Lower leg skin (tissue), 4 donors: ENCODE measurements around the gene LHFPL3. TPM values are rescaled to one million over a fixed set of nuclear protein-coding genes. Genes with fewer than 3 reads are reported as not detected.
"Not testable (repeated sequence)": the region's sequence is repeated elsewhere in the genome, so short reads cannot be mapped to it uniquely, and the experiment has no call there.

ENCODE experiments used
- DNase-seq, 2 donors: peaks; one replicate each; pipeline ENCODE4 v3.0.0-alpha.2; 2019; ENCODE audit warnings: low spot score in 2 of 2
- H3K4me3 ChIP-seq: fragments of 200-600 bp; sonication (generic); 2 replicates; pipeline ENCODE4 v1.5.1; 2017; ENCODE audit warnings: mild to moderate bottlenecking, low read depth; ENCODE audit not compliant: poor library complexity, severe bottlenecking
- POLR2A ChIP-seq, 2 donors: fragments of 450-650 bp; IDR thresholded peaks; one replicate each; pipeline ENCODE4 v1.6.1; 2016 to 2017; ENCODE audit warnings: antibody characterized with exemption in 2 of 2, mild to moderate bottlenecking in 1 of 2, moderate library complexity in 1 of 2
- WGBS, 2 donors: methylation state at CpG; one replicate each; pipeline ENCODE4 v1.1.5; 2018; 5-methylcytosine and 5-hydroxymethylcytosine counted together
- intact Hi-C: fragments of 100-400 bp; cut with DNase I; formaldehyde crosslinking; loops from one replicate; pipeline ENCODE4 v1.15.0; 2023; ENCODE audit warnings: low total_unique reads
- total RNA-seq, 4 donors: library from RNA; depleted of rRNA; stranded (reverse); fragments of >200 nt; gene quantifications; one replicate each; pipeline ENCODE4 v1.1.0, GENCODE V29; 2016
- TF ChIP-seq, protein P1 (sequence below), 3 donors: fragments of 450-650 bp; IDR thresholded peaks; one replicate each; pipeline ENCODE4 v1.5.1; 2016; ENCODE audit warnings: antibody characterized with exemption in 3 of 3, mild to moderate bottlenecking in 3 of 3, moderate library complexity in 2 of 3

The LHFPL3 gene
- total RNA-seq, 4 donors from 2014 or later, result 0.16 to 2.4 TPM; not detected in 2

DNA sequence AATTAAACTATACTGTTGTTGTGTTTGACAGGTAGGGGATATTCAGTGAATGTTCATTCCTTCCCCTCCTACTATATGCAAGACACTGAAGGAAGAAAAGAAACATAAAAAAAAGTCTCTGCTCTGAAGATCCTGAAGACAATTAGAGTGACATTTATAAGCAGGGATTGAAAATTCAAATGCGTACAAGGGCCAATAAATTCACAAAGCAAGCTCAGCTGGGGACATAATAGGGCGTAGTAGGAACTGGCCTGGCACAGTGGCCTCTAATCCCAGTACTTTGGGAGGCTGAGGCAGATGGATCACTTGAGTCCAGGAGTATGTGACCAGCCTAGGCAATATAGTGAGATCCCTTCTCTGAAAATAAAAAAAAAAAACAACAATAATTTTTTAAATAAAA, 580.7 kb downstream of the LHFPL3 start:
- intact Hi-C loops, result no loop called here

DNA sequence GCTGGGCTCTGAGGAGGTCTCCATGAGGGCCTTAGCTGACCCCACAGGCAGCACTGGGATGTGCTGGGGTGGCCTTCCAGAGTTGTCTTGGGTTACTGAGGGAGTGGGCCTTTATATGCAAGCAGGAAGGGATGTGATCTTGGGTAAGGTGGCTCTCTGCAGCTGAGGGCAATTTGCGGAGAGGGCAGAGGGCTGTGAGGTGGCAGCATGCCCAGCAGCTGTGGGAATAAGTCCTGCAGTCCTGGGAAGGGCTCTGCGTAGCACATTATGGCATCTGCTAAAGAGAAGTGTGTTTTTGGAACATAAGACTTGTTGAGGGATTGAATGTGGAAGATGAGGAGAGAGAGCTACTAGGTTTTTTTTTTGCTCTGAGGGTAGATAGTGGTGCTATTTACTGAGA, 586.0 kb downstream of the LHFPL3 start:
- no peak overlapping the region for H3K4me3 ChIP-seq
- peak in 1 of 2 donors; percentile 48 for DNase-seq
- 78 to 92% methylated on average over 2 of the region's 2 CpGs for WGBS, 2 donors
- intact Hi-C loops, result no loop called here
- TF ChIP-seq POLR2A (IDR thresholded peaks at IDR 0.05), result no peak
- TF ChIP-seq, protein P1, sequence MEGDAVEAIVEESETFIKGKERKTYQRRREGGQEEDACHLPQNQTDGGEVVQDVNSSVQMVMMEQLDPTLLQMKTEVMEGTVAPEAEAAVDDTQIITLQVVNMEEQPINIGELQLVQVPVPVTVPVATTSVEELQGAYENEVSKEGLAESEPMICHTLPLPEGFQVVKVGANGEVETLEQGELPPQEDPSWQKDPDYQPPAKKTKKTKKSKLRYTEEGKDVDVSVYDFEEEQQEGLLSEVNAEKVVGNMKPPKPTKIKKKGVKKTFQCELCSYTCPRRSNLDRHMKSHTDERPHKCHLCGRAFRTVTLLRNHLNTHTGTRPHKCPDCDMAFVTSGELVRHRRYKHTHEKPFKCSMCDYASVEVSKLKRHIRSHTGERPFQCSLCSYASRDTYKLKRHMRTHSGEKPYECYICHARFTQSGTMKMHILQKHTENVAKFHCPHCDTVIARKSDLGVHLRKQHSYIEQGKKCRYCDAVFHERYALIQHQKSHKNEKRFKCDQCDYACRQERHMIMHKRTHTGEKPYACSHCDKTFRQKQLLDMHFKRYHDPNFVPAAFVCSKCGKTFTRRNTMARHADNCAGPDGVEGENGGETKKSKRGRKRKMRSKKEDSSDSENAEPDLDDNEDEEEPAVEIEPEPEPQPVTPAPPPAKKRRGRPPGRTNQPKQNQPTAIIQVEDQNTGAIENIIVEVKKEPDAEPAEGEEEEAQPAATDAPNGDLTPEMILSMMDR (IDR thresholded peaks at IDR 0.05), result no peak

More for the DNA sequence above, 580.7 kb downstream of the LHFPL3 start:
- TF ChIP-seq, protein P1 (IDR thresholded peaks at IDR 0.05), result no peak
- TF ChIP-seq POLR2A (IDR thresholded peaks at IDR 0.05), result no peak
- H3K4me3 ChIP-seq, result no peak overlapping the region
- peak in 1 of 2 donors; percentile 7 for DNase-seq
- 91 to 96% methylated on average over 2 of the region's 2 CpGs for WGBS, 2 donors

DNA sequence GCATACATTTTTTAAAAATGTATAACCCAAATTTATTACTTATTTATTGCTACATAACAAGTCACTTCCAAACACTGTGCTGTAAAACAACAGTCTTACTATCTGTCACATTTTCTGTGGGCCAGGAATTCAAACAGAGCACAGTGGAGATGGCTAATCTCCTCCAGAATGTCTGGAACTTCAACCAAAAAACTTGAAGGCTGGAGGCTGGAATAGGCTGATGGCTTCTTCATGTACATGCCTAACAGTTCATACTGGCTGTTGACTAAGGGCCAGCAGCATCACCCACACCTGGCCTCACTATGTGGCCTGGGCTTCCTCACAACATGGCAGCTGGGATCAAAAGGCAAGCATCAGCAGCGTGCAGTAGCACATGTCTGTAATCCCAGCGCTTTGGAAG, 593.2 kb downstream of the LHFPL3 start:
- 96 to 100% methylated on average over 2 of the region's 2 CpGs for WGBS, 2 donors
- intact Hi-C loops, result no loop called here
- no peak overlapping the region for H3K4me3 ChIP-seq
- peak in 1 of 2 donors; percentile 78 for DNase-seq
- TF ChIP-seq, protein P1 (IDR thresholded peaks at IDR 0.05), result no peak
- TF ChIP-seq POLR2A (IDR thresholded peaks at IDR 0.05), result no peak

DNA sequence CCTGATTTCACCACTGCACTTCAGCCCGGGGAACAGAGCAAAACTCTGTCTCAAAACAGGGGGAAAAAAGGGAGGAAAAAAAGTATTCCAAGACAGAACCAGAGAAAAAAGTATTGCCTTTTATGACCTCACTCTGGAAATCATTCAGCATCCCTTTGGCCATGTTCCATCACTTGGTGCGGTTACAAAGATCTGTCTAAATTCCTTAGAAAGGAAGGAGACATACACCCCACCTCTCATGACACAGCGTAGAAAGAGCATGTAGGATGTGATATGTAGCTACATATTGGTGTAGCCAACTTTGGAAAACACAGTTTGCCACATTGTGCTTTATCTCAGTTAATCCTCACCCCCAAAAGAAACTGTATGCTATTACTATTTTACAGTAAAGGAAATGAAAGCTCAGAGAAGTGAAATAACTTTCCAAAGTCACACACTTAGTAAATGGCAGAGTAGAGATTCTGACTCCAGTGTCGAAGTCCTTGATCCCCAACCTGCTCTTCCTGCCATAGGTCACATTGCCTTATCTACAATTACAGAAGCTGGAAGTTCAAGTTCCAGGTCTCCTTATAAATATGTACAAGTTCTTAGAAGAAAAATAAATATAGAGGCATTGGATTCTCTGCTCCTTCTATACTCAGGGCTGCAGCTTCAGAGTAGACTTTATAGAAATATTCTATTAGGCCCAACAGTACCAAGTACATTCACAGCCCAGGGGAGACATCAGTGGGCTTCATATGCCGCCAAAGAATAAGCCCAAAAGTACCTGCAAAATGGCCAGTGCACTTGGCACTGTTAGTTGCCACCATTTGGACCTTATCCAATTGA, 594.0 kb downstream of the LHFPL3 start:
- no peak for DNase-seq
- H3K4me3 ChIP-seq, result no peak overlapping the region
- WGBS, 2 donors, result 58% methylated on average over 5 of the region's 5 CpGs
- TF ChIP-seq, protein P1 (IDR thresholded peaks at IDR 0.05), result no peak
- TF ChIP-seq POLR2A (IDR thresholded peaks at IDR 0.05), result no peak
- intact Hi-C loops, result no loop called here

DNA sequence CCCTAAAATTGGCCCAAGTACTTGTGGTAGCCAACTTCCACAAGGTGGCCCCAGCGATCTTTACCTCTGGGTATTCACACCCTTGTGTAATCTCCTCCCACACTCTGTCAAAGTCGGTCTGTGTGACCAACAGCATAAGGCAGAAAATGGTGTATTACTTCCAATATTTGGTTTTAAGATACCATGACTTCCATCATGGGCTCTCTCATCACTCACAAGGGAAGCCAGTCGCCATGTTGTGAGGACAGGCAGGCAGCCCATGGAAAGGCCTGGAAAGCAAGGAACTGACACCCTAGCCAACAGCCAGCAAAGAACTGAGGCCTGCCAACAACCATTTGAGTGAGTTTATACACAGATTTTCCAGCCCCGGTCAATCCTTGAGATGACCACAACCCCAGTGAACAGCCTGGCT, 594.6 kb downstream of the LHFPL3 start:
- intact Hi-C loops, result no loop called here
- WGBS, 2 donors, result 21 to 25% methylated on average over 4 of the region's 4 CpGs
- H3K4me3 ChIP-seq, result no peak overlapping the region
- TF ChIP-seq POLR2A (IDR thresholded peaks at IDR 0.05), result no peak
- TF ChIP-seq, protein P1 (IDR thresholded peaks at IDR 0.05), result peak in 1 of 3 donors; percentile 60
- DNase-seq, result peak; percentile 79 to 88

DNA sequence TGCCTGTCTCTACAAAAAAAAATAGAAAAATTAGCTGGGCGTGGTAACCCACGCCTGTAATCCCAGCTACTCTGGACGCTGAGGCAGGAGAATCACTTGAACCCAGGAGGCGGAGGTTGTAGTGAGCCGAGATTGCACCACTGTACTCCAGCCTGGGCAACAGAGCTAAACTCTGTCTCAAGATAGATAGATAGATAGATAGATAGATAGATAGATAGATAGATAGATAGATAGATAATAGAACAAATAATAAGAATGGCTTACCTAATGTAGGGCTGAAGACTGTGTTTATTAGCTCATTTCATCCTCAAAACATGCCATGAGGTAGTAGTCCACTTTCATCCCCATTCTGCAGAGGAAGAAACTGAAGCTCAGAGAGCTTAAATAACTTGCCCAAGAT, 597.8 kb downstream of the LHFPL3 start:
- H3K4me3 ChIP-seq, intact Hi-C loops: not testable (repeated sequence)
- WGBS, 2 donors, result 80 to 83% methylated on average over 5 of the region's 5 CpGs
- DNase-seq, result peak in 1 of 2 donors; percentile 31
